Thoracic aorta (tissue), 2 donors: ENCODE results near the gene SYT6. TPM values are rescaled to one million over a fixed set of nuclear protein-coding genes. Genes with fewer than 3 reads are reported as not detected.

Experiments
- ATAC-seq: fragments of 150-250 bp; one replicate; pipeline ENCODE4 v1.8.0; 2017; ENCODE audit warnings: low read depth; ENCODE audit not compliant: insufficient number of reproducible peaks, low FRiP score
- DNase-seq: peaks from one replicate; pipeline ENCODE4 v3.0.0-alpha.2; 2020; ENCODE audit warnings: low spot score
- H3K27ac ChIP-seq, 2 donors: fragments of 200-600 bp; sonication (generic); 1 replicate in 1 of 2; 2 replicates in 1 of 2; pipeline ENCODE4 v1.5.1; 2016; ENCODE audit warnings: mild to moderate bottlenecking in 2 of 2, moderate library complexity in 2 of 2
- H3K27me3 ChIP-seq: fragments of 200-600 bp; sonication (generic); replicated peaks from 2 replicates; pipeline ENCODE4 v1.6.0; 2016; ENCODE audit warnings: mild to moderate bottlenecking; ENCODE audit not compliant: insufficient read depth
- H3K36me3 ChIP-seq: fragments of 200-600 bp; sonication (generic); one replicate; pipeline ENCODE4 v1.5.1; 2016
- H3K4me1 ChIP-seq, 2 donors: fragments of 200-600 bp; sonication (generic); 1 replicate in 1 of 2; 2 replicates in 1 of 2; pipeline versions ENCODE4 v1.5.1 to v1.6.0; 2016; ENCODE audit warnings: low read depth in 2 of 2, mild to moderate bottlenecking in 1 of 2; ENCODE audit not compliant: control insufficient read depth in 1 of 2
- H3K4me3 ChIP-seq: fragments of 200-600 bp; sonication (generic); 2 replicates; pipeline ENCODE4 v1.5.1; 2016; ENCODE audit warnings: mild to moderate bottlenecking
- H3K9me3 ChIP-seq: fragments of 200-600 bp; sonication (generic); 2 replicates; pipeline ENCODE4 v1.5.1; 2016
- total RNA-seq, 2 donors: library from RNA; depleted of rRNA; stranded (reverse); fragments of >200 nt; gene quantifications; one replicate each; pipeline versions ENCODE4 v1.1.0 to v1.2.3, GENCODE V29; 2016
- TF ChIP-seq, protein P1 (sequence below): fragments of 200-600 bp; sonication (generic); IDR thresholded peaks from one replicate; pipeline ENCODE4 v1.5.1; 2019; ENCODE audit warnings: antibody characterized with exemption

The SYT6 gene
- total RNA-seq, 2 donors from 2014 or later, result 0.85 TPM; not detected in 1

DNA sequence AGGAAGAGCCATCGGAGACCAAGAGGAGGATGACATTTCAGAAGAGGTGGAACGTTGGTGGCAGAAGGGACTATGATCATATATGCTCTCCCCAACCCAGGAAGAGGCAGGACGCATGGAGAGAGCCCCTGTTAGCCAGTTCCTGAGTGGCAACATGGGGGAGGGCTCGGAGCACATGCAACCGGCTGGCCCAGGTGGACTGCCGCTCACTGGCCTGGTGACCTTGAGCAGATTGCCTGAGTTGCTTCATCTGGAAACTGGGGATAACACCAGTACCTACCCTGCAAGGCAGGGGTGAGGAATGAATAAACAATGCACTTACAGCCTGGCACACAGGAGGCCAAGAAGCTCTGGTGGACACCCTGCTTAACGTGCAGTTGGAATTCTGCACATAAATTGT lies 29.0 kb downstream of the SYT6 start:
- no peak for ATAC-seq
- Histone ChIP-seq H3K27me3 (no peaks in the 10 kb centered on the region), H3K9me3 (no peaks in the 10 kb centered on the region), H3K27ac (no peak overlapping the region), H3K4me1 (no peaks in the 10 kb centered on the region), H3K4me3 (no peak overlapping the region), H3K36me3 (no peaks in the 10 kb centered on the region)
- DNase-seq, result no peak
- TF ChIP-seq, protein P1, sequence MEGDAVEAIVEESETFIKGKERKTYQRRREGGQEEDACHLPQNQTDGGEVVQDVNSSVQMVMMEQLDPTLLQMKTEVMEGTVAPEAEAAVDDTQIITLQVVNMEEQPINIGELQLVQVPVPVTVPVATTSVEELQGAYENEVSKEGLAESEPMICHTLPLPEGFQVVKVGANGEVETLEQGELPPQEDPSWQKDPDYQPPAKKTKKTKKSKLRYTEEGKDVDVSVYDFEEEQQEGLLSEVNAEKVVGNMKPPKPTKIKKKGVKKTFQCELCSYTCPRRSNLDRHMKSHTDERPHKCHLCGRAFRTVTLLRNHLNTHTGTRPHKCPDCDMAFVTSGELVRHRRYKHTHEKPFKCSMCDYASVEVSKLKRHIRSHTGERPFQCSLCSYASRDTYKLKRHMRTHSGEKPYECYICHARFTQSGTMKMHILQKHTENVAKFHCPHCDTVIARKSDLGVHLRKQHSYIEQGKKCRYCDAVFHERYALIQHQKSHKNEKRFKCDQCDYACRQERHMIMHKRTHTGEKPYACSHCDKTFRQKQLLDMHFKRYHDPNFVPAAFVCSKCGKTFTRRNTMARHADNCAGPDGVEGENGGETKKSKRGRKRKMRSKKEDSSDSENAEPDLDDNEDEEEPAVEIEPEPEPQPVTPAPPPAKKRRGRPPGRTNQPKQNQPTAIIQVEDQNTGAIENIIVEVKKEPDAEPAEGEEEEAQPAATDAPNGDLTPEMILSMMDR, result no peak

DNA sequence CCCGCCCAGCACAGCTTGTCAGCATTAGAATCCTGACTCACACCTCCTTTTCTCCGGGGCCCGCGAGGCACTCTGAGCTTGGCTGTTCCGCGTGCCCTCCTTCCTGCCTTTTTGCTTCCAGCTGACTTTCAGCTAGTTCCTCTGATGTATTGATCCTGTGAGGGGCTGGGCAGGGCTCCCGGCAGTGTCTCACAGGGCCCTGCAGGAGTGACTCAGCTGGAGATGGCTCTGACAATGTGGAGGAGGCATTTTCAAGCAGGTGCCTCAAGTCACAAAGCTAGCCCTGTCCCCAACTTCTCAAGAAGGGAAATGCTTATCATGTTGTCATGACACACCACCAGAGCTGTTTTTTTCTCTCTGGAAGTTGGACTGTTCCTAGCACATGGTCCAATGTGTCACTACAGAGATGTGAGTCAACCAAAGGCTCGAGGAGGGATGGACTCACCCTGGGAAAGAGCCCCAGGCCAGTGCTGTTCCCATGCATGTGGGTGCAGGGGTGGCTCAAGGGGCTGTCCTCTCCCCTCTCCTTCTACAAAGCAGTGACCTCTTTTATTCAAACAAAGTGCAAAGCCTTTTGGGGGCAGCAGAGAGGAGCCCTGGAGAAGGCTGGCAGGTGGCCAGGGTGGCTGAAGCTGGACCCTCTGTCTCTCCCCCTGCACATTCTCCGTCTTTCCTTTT lies 30.6 kb downstream of the SYT6 start:
- Histone ChIP-seq H3K9me3 (no peaks in the 10 kb centered on the region), H3K4me1 (no peaks in the 10 kb centered on the region), H3K27me3 (no peaks in the 10 kb centered on the region), H3K4me3 (no peak overlapping the region), H3K36me3 (no peaks in the 10 kb centered on the region), H3K27ac (no peak overlapping the region)
- ATAC-seq (no peak), DNase-seq (no peak)
- TF ChIP-seq, protein P1, result no peak

GRCh38 chr1:114118351-114118990 lies 35.2 kb downstream of the SYT6 start:
- Histone ChIP-seq H3K4me1 (no peaks in the 10 kb centered on the region), H3K27me3 (no peaks in the 10 kb centered on the region), H3K4me3 (no peak overlapping the region), H3K27ac (no peak overlapping the region), H3K9me3 (no peaks in the 10 kb centered on the region), H3K36me3 (no peaks in the 10 kb centered on the region)
- DNase-seq (no peak), ATAC-seq (no peak)
- TF ChIP-seq, protein P1, result no peak

DNA sequence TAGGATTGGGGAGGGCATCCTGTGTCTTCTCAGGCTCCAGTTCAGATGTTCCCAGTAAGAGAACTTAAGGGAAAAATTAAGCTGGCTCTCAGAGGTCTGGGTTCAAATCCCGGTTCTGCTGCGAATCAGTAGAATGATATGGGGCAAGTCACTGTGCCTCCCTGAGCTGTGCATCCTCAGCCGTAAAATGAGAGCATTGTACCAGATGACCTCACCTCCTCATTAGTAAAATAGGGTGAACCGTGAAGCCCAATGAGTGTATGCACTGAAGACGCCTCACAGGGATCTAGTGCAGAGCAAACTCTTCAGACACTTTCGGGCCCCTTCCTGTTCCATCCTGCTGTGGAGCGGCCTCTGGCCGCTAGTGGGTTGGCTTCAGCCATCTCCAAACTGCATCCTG lies 36.0 kb downstream of the SYT6 start:
- H3K27ac ChIP-seq, result no peak overlapping the region
- H3K4me1 ChIP-seq, result no peaks in the 10 kb centered on the region
- H3K4me3 ChIP-seq, result no peak overlapping the region
- DNase-seq, result no peak
- no peaks in the 10 kb centered on the region for H3K36me3 ChIP-seq
- H3K9me3 ChIP-seq, result no peaks in the 10 kb centered on the region
- ATAC-seq, result no peak
- TF ChIP-seq, protein P1, result no peak
- H3K27me3 ChIP-seq, result no peaks in the 10 kb centered on the region

- no peaks in the 10 kb centered on the region for H3K4me1 ChIP-seq
- no peak overlapping the region for H3K27ac ChIP-seq
- TF ChIP-seq, protein P1, result no peak
- ATAC-seq, result no peak
- DNase-seq, result no peak
- H3K27me3 ChIP-seq, result no peaks in the 10 kb centered on the region
- H3K9me3 ChIP-seq, result no peaks in the 10 kb centered on the region
- no peak overlapping the region for H3K4me3 ChIP-seq
- H3K36me3 ChIP-seq, result no peaks in the 10 kb centered on the region
These were observed 37.6 kb downstream of the SYT6 start for GRCh38 chr1:114116086-114116485.
